ENCODE data around the gene SHROOM3. TPM values are rescaled to one million over a fixed set of nuclear protein-coding genes. Genes with fewer than 3 reads are reported as not detected.
"Not testable (repeated sequence)": the region's sequence is repeated elsewhere in the genome, so short reads cannot be mapped to it uniquely, and the experiment has no call there.

Gene SHROOM3
- 0.51 TPM for total RNA-seq
- long read RNA-seq, result 0 reads

GRCh38 chr4:76434901-76435527, at the start of gene SHROOM3:
TSS of gene SHROOM3 (plus strand) at chr4:76435229. CDS start at chr4:76436053, 824 bp downstream.
- DNase-seq (ENCODE audit: low spot score), result no peak

GRCh38 chr4:76385974-76386373, 49.1 kb upstream of the SHROOM3 start:
- no peak for DNase-seq (ENCODE audit: low spot score)

- DNase-seq (ENCODE audit: low spot score), result no peak
These were observed 48.3 kb upstream of the SHROOM3 start for GRCh38 chr4:76386566-76387305.

GRCh38 chr4:76388160-76388908, 46.7 kb upstream of the SHROOM3 start:
- no peak for DNase-seq (ENCODE audit: low spot score)

- DNase-seq (ENCODE audit: low spot score), result no peak
These were observed 33.4 kb upstream of the SHROOM3 start for GRCh38 chr4:76401654-76402053.

GRCh38 chr4:76406081-76406480, 28.9 kb upstream of the SHROOM3 start:
- no peak for DNase-seq (ENCODE audit: low spot score)

- DNase-seq (ENCODE audit: low spot score), result no peak
These were observed 27.4 kb upstream of the SHROOM3 start for GRCh38 chr4:76407440-76408119.

- DNase-seq (ENCODE audit: low spot score), result no peak
These were observed 24.4 kb upstream of the SHROOM3 start for GRCh38 chr4:76410636-76411035.

- no peak for DNase-seq (ENCODE audit: low spot score)
These were observed 14.8 kb upstream of the SHROOM3 start for GRCh38 chr4:76420188-76420761.

GRCh38 chr4:76420762-76421581, 14.1 kb upstream of the SHROOM3 start, which contains the start of gene CCDC158:
TSS of gene CCDC158 (minus strand) at chr4:76421141. CDS start at chr4:76403207, 17,934 bp downstream.
- no peak for DNase-seq (ENCODE audit: low spot score)

GRCh38 chr4:76423159-76423558, 11.9 kb upstream of the SHROOM3 start:
- DNase-seq (ENCODE audit: low spot score), result not testable (repeated sequence)

- no peak for DNase-seq (ENCODE audit: low spot score)
These were observed 8.8 kb upstream of the SHROOM3 start for GRCh38 chr4:76426272-76426671.

GRCh38 chr4:76429636-76430035, 5.4 kb upstream of the SHROOM3 start:
- DNase-seq (ENCODE audit: low spot score), result no peak

- no peak for DNase-seq (ENCODE audit: low spot score)
These were observed 4.3 kb upstream of the SHROOM3 start for GRCh38 chr4:76430519-76431388.

- DNase-seq (ENCODE audit: low spot score), result no peak
These were observed 695 bp downstream of the SHROOM3 start for GRCh38 chr4:76435528-76436319.

- no peak for DNase-seq (ENCODE audit: low spot score)
These were observed 4.5 kb downstream of the SHROOM3 start for GRCh38 chr4:76439491-76439890.

- no peak for DNase-seq (ENCODE audit: low spot score)
These were observed 6.9 kb downstream of the SHROOM3 start for GRCh38 chr4:76441881-76442280.

- DNase-seq (ENCODE audit: low spot score), result no peak
These were observed 7.8 kb downstream of the SHROOM3 start for GRCh38 chr4:76442807-76443206.
